DMS79 treated with DMSO at 0.1 percent for 48 hours (cell line): ENCODE results near the gene ANAPC4.

ENCODE experiments used
- DNase-seq: peaks from one replicate; lab custom pipeline; 2025; lab: John Stamatoyannopoulos, UW

The ANAPC4 gene

GRCh38 chr4:25433966-25434827, 57.1 kb downstream of the ANAPC4 start:
- DNase-seq = no peak

GRCh38 chr4:25437926-25438325, 60.9 kb downstream of the ANAPC4 start:
- DNase-seq = no peak

GRCh38 chr4:25439918-25440477, 62.9 kb downstream of the ANAPC4 start:
- peak; percentile 30 for DNase-seq

- no peak for DNase-seq
Measured at GRCh38 chr4:25440478-25441030, 63.5 kb downstream of the ANAPC4 start.

GRCh38 chr4:25441519-25442117, 64.6 kb downstream of the ANAPC4 start:
- peak; percentile 67 for DNase-seq

GRCh38 chr4:25442863-25443307, 65.8 kb downstream of the ANAPC4 start:
- no peak for DNase-seq

- no peak for DNase-seq
Measured at GRCh38 chr4:25443851-25444250, 66.8 kb downstream of the ANAPC4 start.

- DNase-seq = peak; percentile 51
Measured at GRCh38 chr4:25446611-25447010, 69.5 kb downstream of the ANAPC4 start.

- no peak for DNase-seq
Measured at GRCh38 chr4:25448379-25449109, 71.5 kb downstream of the ANAPC4 start.

- no peak for DNase-seq
Measured at GRCh38 chr4:25449270-25449669, 72.2 kb downstream of the ANAPC4 start.

- DNase-seq = no peak
Measured at GRCh38 chr4:25449688-25450087, 72.6 kb downstream of the ANAPC4 start.

- DNase-seq = no peak
Measured at GRCh38 chr4:25450491-25450901, 73.4 kb downstream of the ANAPC4 start.

- no peak for DNase-seq
Measured at GRCh38 chr4:25451676-25452075, 74.6 kb downstream of the ANAPC4 start.

- DNase-seq = no peak
Measured at GRCh38 chr4:25452081-25452480, 75.0 kb downstream of the ANAPC4 start.

- no peak for DNase-seq
Measured at GRCh38 chr4:25454476-25454875, 77.4 kb downstream of the ANAPC4 start.

GRCh38 chr4:25457053-25457715, 80.1 kb downstream of the ANAPC4 start:
- no peak for DNase-seq

- no peak for DNase-seq
Measured at GRCh38 chr4:25466966-25467697, 90.1 kb downstream of the ANAPC4 start.

GRCh38 chr4:25467843-25468242, 90.8 kb downstream of the ANAPC4 start:
- DNase-seq = no peak
